H9 (cell line): ENCODE measurements around the gene UBE3A. TPM values are rescaled to one million over a fixed set of nuclear protein-coding genes. Genes with fewer than 3 reads are reported as not detected.

ENCODE experiments used
- DNase-seq: peaks from one replicate; pipeline ENCODE4 v3.0.0-alpha.2; 2017
- H2AFZ ChIP-seq: one replicate; pipeline ENCODE4 v1.6.1; 2013; ENCODE audit warnings: mild to moderate bottlenecking, low read length, control low read depth, moderate library complexity
- H2AK5ac ChIP-seq: 2 replicates; pipeline ENCODE4 v1.6.1; 2013; ENCODE audit warnings: low read length, control low read depth, mixed read lengths; ENCODE audit not compliant: insufficient read length
- H2BK120ac ChIP-seq: one replicate; pipeline ENCODE4 v1.6.1; 2013; ENCODE audit warnings: low read depth, mild to moderate bottlenecking, low read length, control low read depth, inconsistent platforms; ENCODE audit not compliant: poor library complexity, severe bottlenecking
- H2BK12ac ChIP-seq: 2 replicates; pipeline ENCODE4 v1.6.1; 2013; ENCODE audit warnings: low read length, control low read depth, mixed read lengths, low read depth; ENCODE audit not compliant: insufficient read length
- H2BK15ac ChIP-seq: 2 replicates; pipeline ENCODE4 v1.6.1; 2013; ENCODE audit warnings: low read depth, low read length, control low read depth
- H2BK20ac ChIP-seq: one replicate; pipeline ENCODE4 v1.6.1; 2013; ENCODE audit warnings: low read depth, mild to moderate bottlenecking, low read length, control low read depth, inconsistent platforms; ENCODE audit not compliant: poor library complexity, severe bottlenecking
- H2BK5ac ChIP-seq: 2 replicates; pipeline ENCODE4 v1.6.1; 2013; ENCODE audit warnings: low read length, control low read depth, mixed read lengths; ENCODE audit not compliant: insufficient read length
- H3K14ac ChIP-seq: 2 replicates; pipeline ENCODE4 v1.6.1; 2013; ENCODE audit warnings: low read length, control low read depth; ENCODE audit not compliant: insufficient read depth
- H3K18ac ChIP-seq: 2 replicates; pipeline ENCODE4 v1.6.1; 2013; ENCODE audit warnings: low read depth, mild to moderate bottlenecking, mixed read lengths, low read length, control low read depth; ENCODE audit not compliant: insufficient read length
- H3K23ac ChIP-seq: 2 replicates; pipeline ENCODE4 v1.6.1; 2013; ENCODE audit warnings: low read length, control low read depth, mixed read lengths, low read depth; ENCODE audit not compliant: insufficient read length
- H3K23me2 ChIP-seq: 2 replicates; pipeline ENCODE4 v1.6.1; 2013; ENCODE audit warnings: low read depth, mild to moderate bottlenecking, mixed read lengths, low read length, control low read depth; ENCODE audit not compliant: insufficient read length, poor library complexity, severe bottlenecking
- H3K27ac ChIP-seq: 2 replicates; pipeline ENCODE4 v1.5.1; 2013; ENCODE audit warnings: low read length, control low read depth, mixed read lengths, low read depth; ENCODE audit not compliant: insufficient read length
- H3K27me3 ChIP-seq: 2 replicates; pipeline ENCODE4 v1.6.1; 2013; ENCODE audit warnings: low read length, control low read depth, inconsistent platforms; ENCODE audit not compliant: insufficient read depth
- H3K4ac ChIP-seq: 2 replicates; pipeline ENCODE4 v1.6.1; 2013; ENCODE audit warnings: low read depth, mild to moderate bottlenecking, control low read depth, inconsistent platforms, low read length, moderate library complexity
- H3K4me1 ChIP-seq: 2 replicates; pipeline ENCODE4 v1.6.1; 2013; ENCODE audit warnings: low read length, control low read depth, inconsistent platforms; ENCODE audit not compliant: insufficient read depth
- H3K4me2 ChIP-seq: 2 replicates; pipeline ENCODE4 v1.6.1; 2013; ENCODE audit warnings: low read length, control low read depth, mixed read lengths; ENCODE audit not compliant: insufficient read length, insufficient read depth
- H3K56ac ChIP-seq: 2 replicates; pipeline ENCODE4 v1.6.1; 2013; ENCODE audit warnings: low read depth, mild to moderate bottlenecking, mixed read lengths, low read length, control low read depth; ENCODE audit not compliant: insufficient read length
- H3K79me1 ChIP-seq: 2 replicates; pipeline ENCODE4 v1.6.1; 2013; ENCODE audit warnings: low read depth, mild to moderate bottlenecking, moderate library complexity, low read length, control low read depth, inconsistent platforms; ENCODE audit not compliant: insufficient read depth, poor library complexity, severe bottlenecking
- H3K79me2 ChIP-seq: 2 replicates; pipeline ENCODE4 v1.6.1; 2013; ENCODE audit warnings: low read length, control low read depth, inconsistent platforms; ENCODE audit not compliant: insufficient read depth
- H3K9ac ChIP-seq: 2 replicates; pipeline ENCODE4 v1.6.1; 2013; ENCODE audit warnings: low read length, control low read depth, mixed read lengths; ENCODE audit not compliant: insufficient read length; ENCODE audit errors: extremely low read depth
- H3K9me3 ChIP-seq: one replicate; pipeline ENCODE4 v1.6.1; 2013; ENCODE audit warnings: low read depth, low read length, inconsistent platforms; ENCODE audit not compliant: control insufficient read depth
- H3T11ph ChIP-seq: one replicate; pipeline ENCODE4 v1.6.1; 2013; ENCODE audit warnings: mild to moderate bottlenecking, low read length, control low read depth, inconsistent platforms
- H4K20me1 ChIP-seq: one replicate; pipeline ENCODE4 v1.6.1; 2013; ENCODE audit not compliant: control insufficient read depth, insufficient read length, insufficient read depth
- H4K5ac ChIP-seq: 2 replicates; pipeline ENCODE4 v1.6.1; 2013; ENCODE audit warnings: low read depth, mild to moderate bottlenecking, mixed read lengths, low read length, control low read depth; ENCODE audit not compliant: insufficient read length
- H4K8ac ChIP-seq: replicated peaks from 2 replicates; pipeline ENCODE4 v1.6.1; 2013; ENCODE audit warnings: low read length, control low read depth, mixed read lengths, low read depth; ENCODE audit not compliant: insufficient read length
- H4K91ac ChIP-seq: 2 replicates; pipeline ENCODE4 v1.6.1; 2013; ENCODE audit warnings: low read depth, mild to moderate bottlenecking, moderate library complexity, mixed read lengths, low read length, control low read depth; ENCODE audit not compliant: insufficient read length
- H3K27ac Mint-ChIP-seq, 3 experiments: 2 replicates in 2 of 3; 3 replicates in 1 of 3; pipeline ENCODE4 v1.8.0; 2020 to 2021; ENCODE audit warnings: mixed read lengths in 3 of 3, mild to moderate bottlenecking in 1 of 3, moderate library complexity in 1 of 3
- H3K27me3 Mint-ChIP-seq: 2 replicates; pipeline ENCODE4 v1.8.0; 2021; ENCODE audit warnings: low read depth, mild to moderate bottlenecking, moderate library complexity, mixed read lengths
- H3K36me3 Mint-ChIP-seq, 3 experiments: 2 replicates in 2 of 3; 3 replicates in 1 of 3; pipeline ENCODE4 v1.8.0; 2020 to 2021; ENCODE audit warnings: low read depth in 3 of 3, mixed read lengths in 3 of 3; ENCODE audit not compliant: insufficient read depth in 1 of 3
- H3K4me1 Mint-ChIP-seq, 2 experiments: 2 replicates each; pipeline ENCODE4 v1.8.0; 2020; ENCODE audit warnings: mixed read lengths in 2 of 2
- H3K4me3 Mint-ChIP-seq, 2 experiments: 2 replicates in 1 of 2; 3 replicates in 1 of 2; pipeline ENCODE4 v1.8.0; 2020 to 2021; ENCODE audit warnings: mild to moderate bottlenecking in 2 of 2, mixed read lengths in 2 of 2, moderate library complexity in 1 of 2
- H3K9me3 Mint-ChIP-seq, 2 experiments: 2 replicates in 1 of 2; 3 replicates in 1 of 2; pipeline ENCODE4 v1.8.0; 2020; ENCODE audit warnings: mild to moderate bottlenecking in 2 of 2, mixed read lengths in 2 of 2, moderate library complexity in 1 of 2
- CTCF ChIP-seq: fragments of 200-600 bp; sonication (generic); conservative IDR thresholded peaks from 3 replicates; pipeline ENCODE4 v1.8.0; 2021; ENCODE audit warnings: antibody characterized with exemption, mild to moderate bottlenecking
- WGBS: extraction: QIAGEN DNeasy Blood & Tissue Kit; methylation state at CpG from one replicate; pipeline ENCODE4 v1.1.7; 2013; ENCODE audit warnings: missing lambda C conversion rate, low lambda C conversion rate, mixed read lengths; ENCODE audit not compliant: insufficient read length; ENCODE audit errors: extremely low coverage; 5-methylcytosine and 5-hydroxymethylcytosine counted together
- total RNA-seq: library from RNA; stranded (reverse); gene quantifications from 2 replicates; pipeline ENCODE4 v1.2.1, GENCODE V29; 2021

UBE3A gene
- total RNA-seq, 1 experiment from 2014 or later, result 108 TPM

GRCh38 chr15:25335279-25335678 lies 103.5 kb downstream of the UBE3A start:
- Histone ChIP-seq H3K9ac (no peak overlapping the region), H2BK120ac (no peak overlapping the region), H2BK15ac (no peak overlapping the region), H3K4ac (no peak overlapping the region), H3K4me2 (no peak overlapping the region), H3T11ph (no peak overlapping the region), H3K9me3 (no peaks in the 10 kb centered on the region), H3K27me3 (no peaks in the 10 kb centered on the region; the same call in 1 of the 2 replicates), H2BK5ac (no peak overlapping the region), H2AFZ (no peak overlapping the region), H3K79me1 (no peaks in the 10 kb centered on the region), H4K20me1 (no peaks in the 10 kb centered on the region), H3K23ac (no peak overlapping the region), H3K79me2 (no peaks in the 10 kb centered on the region), H3K27ac (no peak overlapping the region), H3K23me2 (no peaks in the 10 kb centered on the region), H4K8ac (no peak overlapping the region), H4K5ac (no peak overlapping the region), H4K91ac (no peak overlapping the region), H2AK5ac (no peak overlapping the region), H3K18ac (no peak overlapping the region), H3K14ac (no peak overlapping the region), H2BK12ac (no peak overlapping the region), H3K56ac (no peak overlapping the region), H3K4me1 (no peaks in the 10 kb centered on the region), H2BK20ac (no peak overlapping the region)
- no peak for TF ChIP-seq CTCF
- 100% methylated on average over 2 of the region's 4 CpGs for WGBS
- Mint-ChIP-seq H3K27me3 (no peaks in the 10 kb centered on the region), H3K4me1 (0 out of 4 replicates have a peak, but pooled peaks cover 0 to 2% of the 10 kb centered on the region in 2 experiments), H3K36me3 (peaks cover 36 to 50% (median 45%) of the 10 kb centered on the region in 3 experiments), H3K9me3 (no peaks in the 10 kb centered on the region; a peak in 3 of 5 replicates), H3K4me3 (no peak overlapping the region), H3K27ac (no peak overlapping the region)
- DNase-seq, result no peak
